WTC11 (cell line): ENCODE results near the gene RAET1E. TPM values are rescaled to one million over a fixed set of nuclear protein-coding genes. Genes with fewer than 3 reads are reported as not detected.

ENCODE experiments used
- ATAC-seq: fragments of 200-7000 bp; cut with Tn5 transposase; 2 replicates; pipeline ENCODE4 v1.10.0; 2021; ENCODE audit warnings: mild to moderate bottlenecking, moderate library complexity
- CTCF ChIA-PET: fragments of 300-600 bp; sonication (Branson Sonifier 250); formaldehyde crosslinking; loops from one replicate; lab custom pipeline; 2021; ENCODE audit warnings: antibody characterized with exemption; lab: Charles Lee
- POLR2A ChIA-PET: fragments of 350-600 bp; sonication (Branson Sonifier 250); formaldehyde crosslinking; loops from one replicate; lab custom pipeline; 2021; ENCODE audit warnings: antibody characterized with exemption; lab: Charles Lee
- DNase-seq: peaks from one replicate; pipeline ENCODE4 v3.0.0; 2021; ENCODE audit warnings: low spot score
- H3K27ac Mint-ChIP-seq: 2 replicates; pipeline ENCODE4 v1.8.0; 2021; ENCODE audit warnings: mixed read lengths
- H3K27me3 Mint-ChIP-seq: 2 replicates; pipeline ENCODE4 v1.8.0; 2021; ENCODE audit warnings: low read depth, mild to moderate bottlenecking, moderate library complexity, mixed read lengths
- H3K36me3 Mint-ChIP-seq: 2 replicates; pipeline ENCODE4 v1.8.0; 2021; ENCODE audit warnings: mixed read lengths
- H3K4me1 Mint-ChIP-seq: 2 replicates; pipeline ENCODE4 v1.8.0; 2022; ENCODE audit warnings: mixed read lengths
- H3K4me3 Mint-ChIP-seq: 2 replicates; pipeline ENCODE4 v1.8.0; 2021; ENCODE audit warnings: mild to moderate bottlenecking, moderate library complexity, mixed read lengths
- H3K9me3 Mint-ChIP-seq: 2 replicates; pipeline ENCODE4 v1.8.0; 2021; ENCODE audit warnings: mixed read lengths
- AFF4 ChIP-seq: sonication (generic); formaldehyde crosslinking; IDR thresholded peaks from 2 replicates; pipeline ENCODE4 v1.8.1; 2023; ENCODE audit warnings: mild to moderate bottlenecking, missing genetic modification reagents, borderline replicate concordance
- CBFB ChIP-seq: sonication (generic); formaldehyde crosslinking; IDR thresholded peaks from 2 replicates; pipeline ENCODE4 v1.8.1; 2022; ENCODE audit warnings: mild to moderate bottlenecking, low read depth, missing genetic modification reagents
- E2F1 ChIP-seq: sonication (generic); formaldehyde crosslinking; IDR thresholded peaks from 2 replicates; pipeline ENCODE4 v1.8.0; 2022; ENCODE audit warnings: mild to moderate bottlenecking, missing genetic modification reagents
- ELF4 ChIP-seq: sonication (generic); formaldehyde crosslinking; IDR thresholded peaks from 2 replicates; pipeline ENCODE4 v1.8.1; 2022; ENCODE audit warnings: low read depth, mild to moderate bottlenecking, moderate library complexity, missing genetic modification reagents
- FOXP1 ChIP-seq: sonication (generic); formaldehyde crosslinking; IDR thresholded peaks from 2 replicates; pipeline ENCODE4 v1.8.0; 2022; ENCODE audit warnings: missing genetic modification reagents, mild to moderate bottlenecking, moderate library complexity, borderline replicate concordance
- GTF2I ChIP-seq: fragments of 250-450 bp; sonication (Bioruptor Pico); conservative IDR thresholded peaks from 2 replicates; pipeline ENCODE4 v1.4.0; 2021; ENCODE audit warnings: mild to moderate bottlenecking
- MYBL2 ChIP-seq: sonication (generic); formaldehyde crosslinking; IDR thresholded peaks from 2 replicates; pipeline ENCODE4 v1.8.1; 2023; ENCODE audit warnings: mild to moderate bottlenecking, moderate library complexity, missing genetic modification reagents
- NFE2L1 ChIP-seq: sonication (generic); formaldehyde crosslinking; IDR thresholded peaks from 2 replicates; pipeline ENCODE4 v1.8.1; 2023; ENCODE audit warnings: missing genetic modification reagents
- NFYB ChIP-seq: sonication (generic); formaldehyde crosslinking; conservative IDR thresholded peaks from 2 replicates; pipeline ENCODE4 v1.8.0; 2022; ENCODE audit warnings: low read depth, missing genetic modification reagents
- SMAD4 ChIP-seq: sonication (generic); formaldehyde crosslinking; IDR thresholded peaks from 2 replicates; pipeline ENCODE4 v1.8.0; 2022; ENCODE audit warnings: mild to moderate bottlenecking, missing genetic modification reagents
- SP1 ChIP-seq: sonication (generic); formaldehyde crosslinking; conservative IDR thresholded peaks from 2 replicates; pipeline ENCODE4 v1.8.1; 2022; ENCODE audit warnings: missing genetic modification reagents
- ZBTB21 ChIP-seq: sonication (generic); formaldehyde crosslinking; IDR thresholded peaks from 2 replicates; pipeline ENCODE4 v1.8.1; 2023; ENCODE audit warnings: mild to moderate bottlenecking, missing genetic modification reagents, borderline replicate concordance
- ZNF263 ChIP-seq: sonication (generic); formaldehyde crosslinking; IDR thresholded peaks from 2 replicates; pipeline ENCODE4 v1.8.1; 2022; ENCODE audit warnings: low read depth, mild to moderate bottlenecking, moderate library complexity, missing genetic modification reagents
- ZNF281 ChIP-seq: sonication (generic); formaldehyde crosslinking; IDR thresholded peaks from 2 replicates; pipeline ENCODE4 v1.8.0; 2023; ENCODE audit warnings: mild to moderate bottlenecking, missing genetic modification reagents
- total RNA-seq: library from RNA; stranded (reverse); gene quantifications from 3 replicates; pipeline ENCODE4 v1.2.3, GENCODE V29; 2021
- TF ChIP-seq, protein P1 (sequence below): sonication (generic); formaldehyde crosslinking; IDR thresholded peaks from 2 replicates; pipeline ENCODE4 v1.8.0; 2022; ENCODE audit warnings: mild to moderate bottlenecking, missing genetic modification reagents
- TF ChIP-seq, protein P2 (sequence below): sonication (generic); formaldehyde crosslinking; IDR thresholded peaks from 2 replicates; pipeline ENCODE4 v1.8.1; 2023; ENCODE audit warnings: mild to moderate bottlenecking, missing genetic modification reagents
- TF ChIP-seq, protein P3 (sequence below): fragments of 250-450 bp; sonication (Bioruptor Pico); IDR thresholded peaks from 2 replicates; pipeline ENCODE4 v2.1.2; 2022; ENCODE audit warnings: mild to moderate bottlenecking, moderate library complexity
- TF ChIP-seq, protein P4 (sequence below): sonication (generic); formaldehyde crosslinking; IDR thresholded peaks from 2 replicates; pipeline ENCODE4 v1.8.1; 2023; ENCODE audit warnings: mild to moderate bottlenecking, missing genetic modification reagents, moderate library complexity

Gene RAET1E
- total RNA-seq, 1 experiment from 2014 or later = not detected

GRCh38 chr6:149923327-149923986, 25.5 kb upstream of the RAET1E start:
- peak; percentile 15 for ATAC-seq
- CTCF ChIA-PET = interaction anchor here (1.7 to 2.3 kb wide), 2 partner anchors 83 to 93 kb away, joined by 5 to 19 read pairs; no protein-coding TSS in a partner anchor
- no peak overlapping the region for H3K27ac Mint-ChIP-seq

DNA sequence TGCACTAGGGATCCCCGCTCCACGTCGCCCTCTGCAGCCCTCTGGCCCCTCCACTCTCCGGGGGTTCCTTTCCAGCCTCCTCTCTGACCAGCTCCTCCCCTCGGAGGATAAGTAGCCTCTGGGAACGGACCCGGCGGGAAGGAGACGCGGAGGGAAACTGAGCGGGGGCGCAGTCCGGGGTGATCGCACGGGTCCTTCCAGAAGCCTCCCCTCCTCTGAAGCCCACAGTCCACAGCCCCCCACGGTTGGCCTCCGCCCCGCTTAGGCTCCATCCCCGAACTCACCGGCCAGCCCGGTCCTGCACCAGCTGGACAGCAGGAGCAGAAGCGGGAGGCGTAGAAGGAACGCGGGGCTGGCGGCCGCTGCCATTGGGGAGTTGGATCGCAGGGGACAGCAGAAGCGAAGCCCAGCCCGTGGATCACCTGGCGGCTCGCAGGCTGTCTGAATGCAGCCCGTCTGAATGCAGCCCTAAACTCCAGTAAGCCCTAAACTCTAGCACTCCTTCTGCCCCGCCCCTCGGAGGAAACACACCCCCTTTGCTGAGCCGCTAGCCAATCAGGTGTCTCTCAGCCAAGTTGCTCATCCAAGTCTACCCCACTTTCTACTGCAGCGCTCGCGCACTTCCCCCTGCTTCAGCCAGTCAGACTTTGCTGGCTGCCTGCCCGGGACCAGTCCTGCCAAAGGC, 24.9 kb upstream of the RAET1E start, which contains the start of gene RAET1G:
TSS of gene RAET1G (minus strand) at position 480 of the 685 bp plus-strand sequence. CDS start at position 369, 111 bp downstream.
- peaks cover 96% of the 10 kb centered on the region for H3K27me3 Mint-ChIP-seq
- peak within 1 kb of the TSS; percentile 83 for H3K4me3 Mint-ChIP-seq
- TF ChIP-seq E2F1 (CRISPR knock-in tag) (no peak), ZNF281 (CRISPR knock-in tag) (peak; percentile 43; the same call in 1 of the 2 replicates), NFYB (CRISPR knock-in tag) (peak; percentile 25), MYBL2 (CRISPR knock-in tag) (no peak), ZBTB21 (CRISPR knock-in tag) (no peak), NFE2L1 (0 out of 2 replicates have a peak, but pooled peaks have one; percentile 7), AFF4 (CRISPR knock-in tag) (no peak), SP1 (CRISPR knock-in tag) (peak; percentile 55; the same call in 1 of the 2 replicates), CBFB (no peak), FOXP1 (0 out of 2 replicates have a peak, but pooled peaks have one; percentile 9)
- TF ChIP-seq, protein P1, sequence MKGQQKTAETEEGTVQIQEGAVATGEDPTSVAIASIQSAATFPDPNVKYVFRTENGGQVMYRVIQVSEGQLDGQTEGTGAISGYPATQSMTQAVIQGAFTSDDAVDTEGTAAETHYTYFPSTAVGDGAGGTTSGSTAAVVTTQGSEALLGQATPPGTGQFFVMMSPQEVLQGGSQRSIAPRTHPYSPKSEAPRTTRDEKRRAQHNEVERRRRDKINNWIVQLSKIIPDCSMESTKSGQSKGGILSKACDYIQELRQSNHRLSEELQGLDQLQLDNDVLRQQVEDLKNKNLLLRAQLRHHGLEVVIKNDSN (CRISPR knock-in tag) = no peak
- TF ChIP-seq, protein P2, sequence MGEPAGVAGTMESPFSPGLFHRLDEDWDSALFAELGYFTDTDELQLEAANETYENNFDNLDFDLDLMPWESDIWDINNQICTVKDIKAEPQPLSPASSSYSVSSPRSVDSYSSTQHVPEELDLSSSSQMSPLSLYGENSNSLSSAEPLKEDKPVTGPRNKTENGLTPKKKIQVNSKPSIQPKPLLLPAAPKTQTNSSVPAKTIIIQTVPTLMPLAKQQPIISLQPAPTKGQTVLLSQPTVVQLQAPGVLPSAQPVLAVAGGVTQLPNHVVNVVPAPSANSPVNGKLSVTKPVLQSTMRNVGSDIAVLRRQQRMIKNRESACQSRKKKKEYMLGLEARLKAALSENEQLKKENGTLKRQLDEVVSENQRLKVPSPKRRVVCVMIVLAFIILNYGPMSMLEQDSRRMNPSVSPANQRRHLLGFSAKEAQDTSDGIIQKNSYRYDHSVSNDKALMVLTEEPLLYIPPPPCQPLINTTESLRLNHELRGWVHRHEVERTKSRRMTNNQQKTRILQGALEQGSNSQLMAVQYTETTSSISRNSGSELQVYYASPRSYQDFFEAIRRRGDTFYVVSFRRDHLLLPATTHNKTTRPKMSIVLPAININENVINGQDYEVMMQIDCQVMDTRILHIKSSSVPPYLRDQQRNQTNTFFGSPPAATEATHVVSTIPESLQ (CRISPR knock-in tag) = no peak
- TF ChIP-seq, all 79 proteins: peak for 5
- ChIA-PET POLR2A (no interaction called here), CTCF (interaction anchor here (0.7 to 1.0 kb wide), 4 partner anchors 11 to 85 kb away, joined by 3 to 6 read pairs (median 3); no protein-coding TSS in a partner anchor)
- Mint-ChIP-seq H3K27ac (no peak within 1 kb of the TSS), H3K4me1 (peaks cover 14% of the 10 kb centered on the region), H3K9me3 (no peaks in the 10 kb centered on the region), H3K36me3 (no peaks in the 10 kb centered on the region)
- DNase-seq = peak; percentile 92
- peak; percentile 84 for ATAC-seq

More at GRCh38 chr6:149923327-149923986, 25.5 kb upstream of the RAET1E start:
- Mint-ChIP-seq H3K9me3 (no peaks in the 10 kb centered on the region), H3K27me3 (peaks cover 97% of the 10 kb centered on the region), H3K36me3 (no peaks in the 10 kb centered on the region), H3K4me1 (peaks cover 14% of the 10 kb centered on the region), H3K4me3 (peak overlapping the region; percentile 83)
- DNase-seq = no peak
- TF ChIP-seq SMAD4 (no peak), GTF2I (0 out of 2 replicates have a peak, but pooled peaks have one; percentile 8), ELF4 (CRISPR knock-in tag) (no peak), ZNF263 (CRISPR knock-in tag) (no peak), MYBL2 (CRISPR knock-in tag) (no peak)
- TF ChIP-seq, protein P3, sequence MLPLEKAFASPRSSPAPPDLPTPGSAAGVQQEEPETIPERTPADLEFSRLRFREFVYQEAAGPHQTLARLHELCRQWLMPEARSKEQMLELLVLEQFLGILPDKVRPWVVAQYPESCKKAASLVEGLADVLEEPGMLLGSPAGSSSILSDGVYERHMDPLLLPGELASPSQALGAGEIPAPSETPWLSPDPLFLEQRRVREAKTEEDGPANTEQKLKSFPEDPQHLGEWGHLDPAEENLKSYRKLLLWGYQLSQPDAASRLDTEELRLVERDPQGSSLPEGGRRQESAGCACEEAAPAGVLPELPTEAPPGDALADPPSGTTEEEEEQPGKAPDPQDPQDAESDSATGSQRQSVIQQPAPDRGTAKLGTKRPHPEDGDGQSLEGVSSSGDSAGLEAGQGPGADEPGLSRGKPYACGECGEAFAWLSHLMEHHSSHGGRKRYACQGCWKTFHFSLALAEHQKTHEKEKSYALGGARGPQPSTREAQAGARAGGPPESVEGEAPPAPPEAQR (CRISPR knock-in tag) = no peak
- TF ChIP-seq, protein P1 (CRISPR knock-in tag) = no peak
- TF ChIP-seq, protein P4, sequence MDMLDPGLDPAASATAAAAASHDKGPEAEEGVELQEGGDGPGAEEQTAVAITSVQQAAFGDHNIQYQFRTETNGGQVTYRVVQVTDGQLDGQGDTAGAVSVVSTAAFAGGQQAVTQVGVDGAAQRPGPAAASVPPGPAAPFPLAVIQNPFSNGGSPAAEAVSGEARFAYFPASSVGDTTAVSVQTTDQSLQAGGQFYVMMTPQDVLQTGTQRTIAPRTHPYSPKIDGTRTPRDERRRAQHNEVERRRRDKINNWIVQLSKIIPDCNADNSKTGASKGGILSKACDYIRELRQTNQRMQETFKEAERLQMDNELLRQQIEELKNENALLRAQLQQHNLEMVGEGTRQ (CRISPR knock-in tag) = no peak
- POLR2A ChIA-PET = no interaction called here
